ENCODE results near the gene GLT6D1. TPM values are rescaled to one million over a fixed set of nuclear protein-coding genes. Genes with fewer than 3 reads are reported as not detected.

The GLT6D1 gene
- total RNA-seq, 2 donors from 2014 or later = not detected

- no peaks in the 10 kb centered on the region for H3K36me3 Mint-ChIP-seq
- DNase-seq (ENCODE audit: low spot score in 2 of 2) = no peak
- ATAC-seq = no peak
These were observed 23.4 kb downstream of the GLT6D1 start for GRCh38 chr9:135615666-135616618.

GRCh38 chr9:135614821-135615665 lies 24.3 kb downstream of the GLT6D1 start:
- DNase-seq (ENCODE audit: low spot score in 2 of 2) = no peak
- no peaks in the 10 kb centered on the region for H3K9me3 Mint-ChIP-seq
- ATAC-seq = no peak
- H3K27ac Mint-ChIP-seq = no peak overlapping the region
- no peaks in the 10 kb centered on the region for H3K36me3 Mint-ChIP-seq

More at GRCh38 chr9:135615666-135616618, 23.4 kb downstream of the GLT6D1 start:
- Mint-ChIP-seq H3K27ac (no peak overlapping the region), H3K9me3 (no peaks in the 10 kb centered on the region)

DNA sequence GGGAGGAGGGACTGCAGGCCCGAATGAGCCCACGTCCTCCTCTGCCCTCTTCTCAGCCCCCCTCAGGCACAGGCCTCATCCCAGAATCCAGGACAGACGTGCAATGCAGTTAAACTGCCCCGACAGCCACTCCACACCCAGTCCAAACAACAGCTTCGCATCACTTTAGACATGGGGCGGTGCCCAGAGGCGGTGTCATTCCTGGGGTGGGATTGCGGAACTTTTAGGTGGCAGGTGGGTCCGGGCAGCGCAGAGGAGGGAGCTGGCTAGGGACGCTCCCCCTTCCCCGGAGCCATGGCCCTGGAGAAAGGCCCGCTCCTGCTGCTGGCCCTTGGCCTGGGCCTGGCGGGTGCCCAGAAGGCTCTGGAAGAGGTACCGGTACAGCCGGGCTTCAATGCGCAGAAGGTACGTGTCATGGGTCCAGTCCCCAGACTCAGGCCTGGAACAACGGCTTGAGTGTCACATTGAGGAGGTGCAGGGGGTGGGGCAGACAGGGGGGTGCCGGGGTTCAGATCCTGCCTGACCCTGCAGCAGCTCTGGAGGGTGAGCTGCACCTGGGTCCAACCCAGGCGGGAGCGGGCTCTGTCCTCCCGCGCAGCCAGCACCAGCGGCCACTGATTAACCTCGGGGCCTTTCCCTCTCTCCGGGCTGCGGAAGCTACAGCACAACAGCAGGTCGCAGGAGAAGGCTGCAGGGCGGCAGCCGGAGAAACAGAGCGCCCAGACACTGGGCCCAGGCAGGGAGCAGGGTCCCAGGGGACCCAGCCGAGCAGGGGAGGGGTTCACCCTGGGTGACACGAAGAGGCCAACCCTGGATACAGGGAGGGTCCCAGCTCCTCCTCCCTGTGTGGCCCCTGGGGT lies 25.2 kb downstream of the GLT6D1 start:
- H3K36me3 Mint-ChIP-seq = no peaks in the 10 kb centered on the region
- ATAC-seq = no peak
- no peak overlapping the region for H3K27ac Mint-ChIP-seq
- no peaks in the 10 kb centered on the region for H3K9me3 Mint-ChIP-seq
- DNase-seq (ENCODE audit: low spot score in 2 of 2) = no peak

DNA sequence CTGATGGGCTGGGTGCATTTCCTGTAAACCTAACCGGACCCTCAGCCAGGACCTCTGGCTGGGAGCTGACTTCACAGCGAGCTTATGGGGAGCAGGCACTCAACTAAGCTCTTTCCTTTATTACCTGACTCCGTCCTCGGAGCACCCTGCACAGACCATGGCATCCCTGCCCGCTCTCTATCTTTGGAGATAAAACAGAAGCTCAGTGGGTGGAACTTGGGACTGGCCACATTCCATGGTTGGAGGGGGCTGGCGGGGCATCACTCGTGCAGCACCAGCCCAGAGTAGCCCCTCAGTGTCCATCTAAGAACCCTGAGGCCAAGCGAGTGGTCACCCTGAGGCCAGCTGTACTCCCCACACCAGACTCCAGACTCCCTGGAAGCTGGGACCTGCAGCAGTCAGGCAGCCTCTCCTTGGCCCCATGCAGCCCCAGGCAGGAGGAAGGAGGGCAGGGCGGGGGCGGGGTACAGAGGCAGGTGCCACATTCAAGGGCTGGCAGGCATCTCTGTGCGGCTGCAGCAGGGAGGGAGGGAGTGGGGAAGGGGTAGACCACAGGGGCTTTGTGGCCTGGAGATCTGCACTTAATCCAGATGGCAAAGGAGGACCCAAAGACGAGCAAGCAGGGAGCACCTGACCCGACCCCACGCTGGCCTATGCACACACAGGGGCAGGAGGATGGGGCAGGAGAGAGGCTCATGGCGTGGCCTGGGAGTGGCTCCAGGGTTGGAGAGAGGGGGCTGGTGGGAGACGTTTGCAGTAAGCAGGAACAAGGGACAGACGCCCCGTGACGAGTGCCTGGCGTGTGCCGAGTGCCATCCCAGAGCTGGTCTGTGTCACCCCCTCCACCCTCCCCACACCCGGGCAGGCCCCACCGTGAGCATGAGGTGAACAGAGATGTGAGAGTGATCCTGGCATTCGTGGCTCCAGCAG lies 26.1 kb downstream of the GLT6D1 start:
- H3K9me3 Mint-ChIP-seq = no peaks in the 10 kb centered on the region
- no peak for DNase-seq (ENCODE audit: low spot score in 2 of 2)
- peak overlapping the region in 1 of 2 donors; percentile 50 for H3K27ac Mint-ChIP-seq
- ATAC-seq = no peak
- H3K36me3 Mint-ChIP-seq = no peaks in the 10 kb centered on the region

GRCh38 chr9:135612437-135612836 lies 26.9 kb downstream of the GLT6D1 start:
- ATAC-seq (no peak), DNase-seq (ENCODE audit: low spot score in 2 of 2) (no peak)
- Mint-ChIP-seq H3K9me3 (no peaks in the 10 kb centered on the region), H3K27ac (no peak overlapping the region), H3K36me3 (no peaks in the 10 kb centered on the region)

GRCh38 chr9:135611875-135612209 lies 27.5 kb downstream of the GLT6D1 start:
- Mint-ChIP-seq H3K27ac (no peak overlapping the region), H3K36me3 (no peaks in the 10 kb centered on the region), H3K9me3 (no peaks in the 10 kb centered on the region)
- ATAC-seq (no peak), DNase-seq (ENCODE audit: low spot score in 2 of 2) (no peak)

DNA sequence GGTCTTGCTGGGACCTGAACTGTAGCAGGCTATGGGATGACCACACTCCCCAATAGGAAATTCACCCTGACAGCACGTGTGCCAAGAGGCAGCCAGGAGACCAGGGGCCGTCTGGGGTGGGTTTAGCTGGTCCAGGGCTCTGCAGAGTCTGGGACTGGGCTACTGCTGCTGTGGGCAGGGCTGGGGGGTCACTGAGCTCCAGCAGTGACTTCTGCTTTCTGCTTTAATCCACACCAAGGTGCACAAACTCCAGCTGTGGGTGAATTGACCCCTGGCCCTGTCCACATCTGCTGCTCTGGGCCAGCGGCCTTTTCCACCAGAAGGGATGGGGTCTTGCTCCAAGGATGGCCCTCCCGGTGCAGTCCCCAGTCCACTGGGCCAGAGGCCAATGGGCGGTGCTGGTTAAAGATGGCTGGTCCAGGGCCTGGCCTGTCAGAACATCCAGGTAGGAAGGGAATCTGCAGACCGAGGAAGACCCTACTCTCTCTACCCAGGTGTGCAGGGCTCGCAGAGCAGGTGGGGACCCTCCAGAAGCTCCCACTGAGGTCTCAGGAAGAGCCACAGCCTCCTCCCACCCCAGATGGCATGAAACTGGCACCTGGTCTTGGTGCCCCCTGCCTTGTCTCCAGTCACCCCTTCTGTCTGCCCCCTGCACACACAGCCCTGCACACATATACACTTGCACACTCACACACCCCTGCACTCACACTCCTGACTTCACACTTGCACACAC lies 28.0 kb downstream of the GLT6D1 start:
- ATAC-seq (no peak), DNase-seq (ENCODE audit: low spot score in 2 of 2) (no peak)
- Mint-ChIP-seq H3K36me3 (no peaks in the 10 kb centered on the region), H3K9me3 (no peaks in the 10 kb centered on the region), H3K27ac (no peak overlapping the region)

- Mint-ChIP-seq H3K9me3 (no peaks in the 10 kb centered on the region), H3K27ac (no peak overlapping the region), H3K36me3 (no peaks in the 10 kb centered on the region)
- ATAC-seq (no peak), DNase-seq (ENCODE audit: low spot score in 2 of 2) (no peak)
These were observed 28.8 kb downstream of the GLT6D1 start for GRCh38 chr9:135610290-135611141.

GRCh38 chr9:135609366-135609955 lies 29.9 kb downstream of the GLT6D1 start:
- Mint-ChIP-seq H3K27ac (no peak overlapping the region), H3K36me3 (no peaks in the 10 kb centered on the region), H3K9me3 (no peaks in the 10 kb centered on the region)
- no peak for DNase-seq (ENCODE audit: low spot score in 2 of 2)
- no peak for ATAC-seq

DNA sequence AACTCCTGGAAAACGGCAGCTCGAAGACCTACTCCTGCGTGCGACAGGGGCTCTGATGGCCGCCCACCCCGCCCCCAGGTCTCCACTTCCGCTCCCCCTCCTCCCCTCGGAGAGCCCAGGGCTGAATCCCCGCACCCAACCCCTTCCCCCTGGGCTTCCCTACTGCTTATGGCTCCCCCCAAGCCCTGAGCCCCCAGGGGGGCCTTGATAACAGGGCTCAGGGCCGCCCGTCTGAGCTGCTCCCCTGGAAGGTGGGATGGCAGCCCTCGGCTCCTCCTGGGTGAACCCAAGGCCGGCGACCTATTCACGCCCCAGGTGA lies 30.4 kb downstream of the GLT6D1 start:
- no peak overlapping the region for H3K27ac Mint-ChIP-seq
- ATAC-seq = no peak

DNA sequence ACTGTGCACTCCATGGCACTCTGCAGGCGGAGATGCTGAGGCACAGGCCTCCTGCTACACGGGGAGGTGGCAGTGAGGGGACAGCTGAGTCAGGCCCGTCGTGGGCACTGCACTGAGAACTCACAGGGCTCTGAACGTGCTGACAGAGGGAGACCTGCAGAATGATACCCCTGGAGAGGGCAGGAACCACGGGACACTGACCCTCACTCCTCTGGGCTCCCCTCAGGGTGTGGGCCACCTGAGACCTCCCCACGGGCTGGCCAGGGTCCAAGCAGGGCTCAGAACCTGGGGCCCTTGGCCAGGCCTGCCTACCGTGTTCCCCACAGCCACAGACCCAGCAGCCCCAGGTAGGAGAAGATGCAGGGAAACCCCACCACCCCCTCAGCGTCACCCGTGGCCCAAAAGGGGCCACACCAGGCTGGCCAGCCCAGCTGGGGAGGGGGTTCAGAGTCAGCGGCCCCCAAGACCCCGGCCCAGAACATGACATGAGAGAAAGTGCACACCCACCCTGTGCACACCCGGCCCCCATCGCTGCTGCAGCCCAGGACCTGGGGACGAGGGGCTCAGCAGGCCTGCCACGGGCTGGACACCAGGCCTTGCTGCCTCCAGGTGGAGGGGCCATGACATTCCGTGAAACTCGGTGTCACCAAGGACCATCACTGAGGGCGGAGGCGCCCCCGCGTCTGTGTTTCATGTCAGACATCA lies 30.9 kb downstream of the GLT6D1 start:
- H3K36me3 Mint-ChIP-seq = no peaks in the 10 kb centered on the region
- no peak for ATAC-seq

More for the DNA sequence above, 30.4 kb downstream of the GLT6D1 start:
- Mint-ChIP-seq H3K36me3 (no peaks in the 10 kb centered on the region), H3K9me3 (no peaks in the 10 kb centered on the region)
- no peak for DNase-seq (ENCODE audit: low spot score in 2 of 2)

DNA sequence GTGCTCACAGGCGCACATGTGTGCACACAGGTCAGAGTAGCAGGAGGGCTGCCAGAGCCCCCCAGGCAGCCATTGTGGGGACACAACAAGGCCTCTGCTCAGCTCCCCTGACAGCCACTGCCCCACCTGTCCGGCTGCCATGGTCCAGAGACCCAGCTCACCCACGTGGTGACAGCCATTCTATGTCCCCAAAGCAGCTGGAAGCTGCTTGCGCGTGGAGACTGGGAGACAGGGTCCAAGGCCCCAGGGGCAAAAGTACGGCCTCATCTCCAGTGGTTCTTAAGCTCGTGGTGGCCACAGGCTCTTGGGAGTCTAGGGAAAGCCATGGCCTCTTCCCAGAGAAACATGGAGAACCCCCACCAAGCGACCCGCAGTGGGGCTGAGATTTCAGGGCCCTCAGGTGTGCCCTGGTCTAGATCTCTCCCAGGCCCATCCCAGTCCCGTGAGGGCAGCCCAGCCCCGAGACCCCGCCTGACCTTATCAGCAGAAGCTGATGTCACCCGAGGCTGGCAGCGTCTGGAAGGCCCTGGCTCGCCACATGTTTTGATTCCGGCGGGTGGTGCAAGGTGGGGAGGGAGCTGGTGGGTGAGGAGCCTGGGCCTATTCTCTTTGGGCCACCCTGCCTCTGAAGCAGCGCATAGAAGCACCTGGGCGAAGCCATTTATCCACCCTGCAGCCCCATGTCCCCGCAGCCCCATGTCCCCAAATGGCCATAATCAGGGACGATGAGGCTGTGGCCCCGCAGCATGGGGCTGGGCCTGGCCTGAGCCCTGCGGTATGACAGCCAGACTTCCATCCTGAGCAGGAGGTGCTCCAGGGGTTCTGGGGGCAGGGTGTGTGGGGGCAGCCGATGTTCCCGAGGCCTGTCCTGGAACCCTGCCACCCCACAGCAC lies 31.7 kb downstream of the GLT6D1 start:
- Mint-ChIP-seq H3K9me3 (no peaks in the 10 kb centered on the region), H3K27ac (no peak overlapping the region), H3K36me3 (no peaks in the 10 kb centered on the region)
- ATAC-seq (no peak), DNase-seq (ENCODE audit: low spot score in 2 of 2) (peak in 1 of 2 donors; percentile 44)

More for the DNA sequence above, 30.9 kb downstream of the GLT6D1 start:
- DNase-seq (ENCODE audit: low spot score in 2 of 2) = peak in 1 of 2 donors; percentile 35
- Mint-ChIP-seq H3K9me3 (no peaks in the 10 kb centered on the region), H3K27ac (no peak overlapping the region)

GRCh38 chr9:135606885-135607259 lies 32.5 kb downstream of the GLT6D1 start:
- no peaks in the 10 kb centered on the region for H3K36me3 Mint-ChIP-seq
- no peak for DNase-seq (ENCODE audit: low spot score in 2 of 2)
- no peaks in the 10 kb centered on the region for H3K9me3 Mint-ChIP-seq
- no peak overlapping the region for H3K27ac Mint-ChIP-seq
- no peak for ATAC-seq

All from activated naive CD4-positive, alpha-beta T cell treated with anti-CD3 and anti-CD28 coated beads, Interleukin-2, amount 50 U/mL, for 72 hours (primary cell).